SU-DHL-6 (cell line): ENCODE measurements around the gene GNAS.

Source experiments
- EZH2phosphoT487 ChIP-seq: fragments of 200-600 bp; sonication (generic), shearing (Covaris generic); conservative IDR thresholded peaks from 2 replicates; pipeline ENCODE4 v1.6.1; 2018; ENCODE audit warnings: mild to moderate bottlenecking, antibody characterized with exemption, low read length, moderate library complexity, mixed read lengths
- TF ChIP-seq, protein P1 (sequence below): fragments of 200-600 bp; sonication (generic); IDR thresholded peaks from one replicate; pipeline ENCODE4 v1.5.1; 2017; ENCODE audit warnings: antibody characterized with exemption, mild to moderate bottlenecking, low read length, moderate library complexity; ENCODE audit not compliant: insufficient read depth, poor library complexity, severe bottlenecking

DNA sequence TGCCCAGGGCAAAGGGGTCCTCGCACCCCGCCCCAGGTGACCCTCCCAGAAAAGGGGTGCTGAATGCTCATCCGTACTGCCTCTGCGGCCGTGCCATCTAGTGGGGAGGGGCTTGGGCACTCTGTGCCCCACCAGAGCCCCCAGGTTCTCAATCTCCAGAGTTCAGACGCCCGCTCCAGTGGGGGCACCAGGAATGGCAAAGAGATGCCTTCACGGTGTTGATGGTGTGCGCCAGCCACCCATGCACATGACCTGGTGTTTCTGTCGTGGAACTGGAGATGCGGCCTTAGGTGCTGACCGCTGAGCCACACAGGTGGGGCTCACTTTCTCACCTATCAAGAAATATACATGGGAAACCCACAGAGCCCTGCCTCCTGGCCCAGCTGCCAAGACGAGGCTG, 32.6 kb upstream of the GNAS start:
- TF ChIP-seq, protein P1, sequence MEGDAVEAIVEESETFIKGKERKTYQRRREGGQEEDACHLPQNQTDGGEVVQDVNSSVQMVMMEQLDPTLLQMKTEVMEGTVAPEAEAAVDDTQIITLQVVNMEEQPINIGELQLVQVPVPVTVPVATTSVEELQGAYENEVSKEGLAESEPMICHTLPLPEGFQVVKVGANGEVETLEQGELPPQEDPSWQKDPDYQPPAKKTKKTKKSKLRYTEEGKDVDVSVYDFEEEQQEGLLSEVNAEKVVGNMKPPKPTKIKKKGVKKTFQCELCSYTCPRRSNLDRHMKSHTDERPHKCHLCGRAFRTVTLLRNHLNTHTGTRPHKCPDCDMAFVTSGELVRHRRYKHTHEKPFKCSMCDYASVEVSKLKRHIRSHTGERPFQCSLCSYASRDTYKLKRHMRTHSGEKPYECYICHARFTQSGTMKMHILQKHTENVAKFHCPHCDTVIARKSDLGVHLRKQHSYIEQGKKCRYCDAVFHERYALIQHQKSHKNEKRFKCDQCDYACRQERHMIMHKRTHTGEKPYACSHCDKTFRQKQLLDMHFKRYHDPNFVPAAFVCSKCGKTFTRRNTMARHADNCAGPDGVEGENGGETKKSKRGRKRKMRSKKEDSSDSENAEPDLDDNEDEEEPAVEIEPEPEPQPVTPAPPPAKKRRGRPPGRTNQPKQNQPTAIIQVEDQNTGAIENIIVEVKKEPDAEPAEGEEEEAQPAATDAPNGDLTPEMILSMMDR, result no peak
- TF ChIP-seq EZH2phosphoT487, result no peak
